HG03442 (cell line): ENCODE measurements around the gene MYO9B.

Source experiments
- ATAC-seq: cut with Tn5 transposase; IDR thresholded peaks from one replicate; pipeline ENCODE4 v1.9.1; 2021; ENCODE audit warnings: mild to moderate bottlenecking, moderate library complexity; ENCODE audit not compliant: unreplicated experiment

The MYO9B gene

DNA sequence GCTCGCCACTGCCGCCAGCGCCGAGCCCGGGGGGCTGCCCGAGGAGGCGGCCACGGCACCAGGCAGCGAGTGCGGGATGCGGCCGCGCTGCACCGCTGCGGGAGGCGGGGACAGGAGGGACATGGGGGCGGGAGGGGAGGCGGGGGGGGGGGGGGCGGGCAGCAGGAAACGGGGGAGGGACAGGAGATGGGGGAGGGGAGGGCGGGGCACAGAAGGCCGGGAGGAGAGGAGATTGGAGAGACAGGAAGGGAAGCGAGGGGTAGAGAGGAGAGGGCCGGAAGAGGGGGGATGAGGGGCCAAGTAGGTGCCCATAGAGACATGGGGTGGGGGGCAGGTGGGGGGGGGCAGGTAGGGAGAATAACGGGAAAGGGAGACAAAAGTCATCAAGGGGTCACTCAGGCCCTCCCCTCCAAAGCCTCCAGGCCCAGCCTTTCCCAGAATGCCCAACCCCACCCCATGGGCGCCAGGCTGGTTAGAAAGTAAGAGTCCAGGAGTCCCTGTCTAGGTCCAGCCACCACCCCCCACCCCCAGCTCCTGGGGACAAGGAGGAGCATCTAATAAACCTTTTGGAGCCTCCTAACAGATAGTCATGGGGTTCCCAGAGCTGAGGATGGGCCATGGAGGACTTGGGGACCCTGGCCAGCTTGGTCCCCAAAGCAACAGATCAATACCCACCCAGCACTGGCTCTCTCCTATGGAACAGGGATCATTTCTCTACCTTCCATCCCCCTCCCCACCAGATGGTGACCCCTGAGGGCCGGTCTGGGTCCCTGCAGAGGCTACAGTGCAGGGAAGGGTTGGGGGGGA, 160.6 kb downstream of the MYO9B start:
- ATAC-seq = no peak

DNA sequence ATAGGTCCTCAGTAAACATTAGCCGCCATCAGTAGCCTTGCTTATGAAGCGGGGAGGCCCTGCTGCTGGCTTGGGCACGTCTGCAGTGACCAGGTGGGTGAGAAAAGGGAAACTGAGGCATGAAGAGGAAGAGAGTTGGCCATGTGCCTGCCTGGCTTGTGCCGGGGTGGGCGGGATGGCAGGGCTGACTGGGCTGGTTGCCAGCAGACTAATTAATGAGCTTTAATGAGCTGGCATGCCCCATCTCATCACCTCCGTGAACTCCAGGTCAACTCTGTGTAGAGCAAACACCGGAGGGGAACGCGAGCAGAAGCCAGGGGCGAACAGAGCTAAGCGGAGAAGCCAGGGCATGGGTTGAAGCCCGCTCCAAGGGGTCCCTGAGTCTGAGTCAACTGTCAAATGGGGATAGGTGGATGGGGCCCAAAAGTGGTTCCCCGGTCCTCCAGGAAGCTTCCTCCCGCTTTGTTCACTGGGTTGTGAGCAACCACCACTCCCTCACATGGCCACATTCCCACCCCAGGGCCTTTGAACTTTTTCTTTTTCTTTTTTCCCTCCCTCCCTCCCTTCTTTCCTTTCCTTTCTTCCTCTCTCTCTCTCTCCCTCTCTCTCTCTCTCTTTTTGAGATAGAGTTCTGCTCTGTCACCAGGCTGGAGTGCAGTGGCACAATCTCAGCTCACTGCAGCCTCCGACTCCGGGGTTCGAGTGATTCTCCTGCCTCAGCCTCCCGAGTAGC, 161.4 kb downstream of the MYO9B start:
- no peak for ATAC-seq

DNA sequence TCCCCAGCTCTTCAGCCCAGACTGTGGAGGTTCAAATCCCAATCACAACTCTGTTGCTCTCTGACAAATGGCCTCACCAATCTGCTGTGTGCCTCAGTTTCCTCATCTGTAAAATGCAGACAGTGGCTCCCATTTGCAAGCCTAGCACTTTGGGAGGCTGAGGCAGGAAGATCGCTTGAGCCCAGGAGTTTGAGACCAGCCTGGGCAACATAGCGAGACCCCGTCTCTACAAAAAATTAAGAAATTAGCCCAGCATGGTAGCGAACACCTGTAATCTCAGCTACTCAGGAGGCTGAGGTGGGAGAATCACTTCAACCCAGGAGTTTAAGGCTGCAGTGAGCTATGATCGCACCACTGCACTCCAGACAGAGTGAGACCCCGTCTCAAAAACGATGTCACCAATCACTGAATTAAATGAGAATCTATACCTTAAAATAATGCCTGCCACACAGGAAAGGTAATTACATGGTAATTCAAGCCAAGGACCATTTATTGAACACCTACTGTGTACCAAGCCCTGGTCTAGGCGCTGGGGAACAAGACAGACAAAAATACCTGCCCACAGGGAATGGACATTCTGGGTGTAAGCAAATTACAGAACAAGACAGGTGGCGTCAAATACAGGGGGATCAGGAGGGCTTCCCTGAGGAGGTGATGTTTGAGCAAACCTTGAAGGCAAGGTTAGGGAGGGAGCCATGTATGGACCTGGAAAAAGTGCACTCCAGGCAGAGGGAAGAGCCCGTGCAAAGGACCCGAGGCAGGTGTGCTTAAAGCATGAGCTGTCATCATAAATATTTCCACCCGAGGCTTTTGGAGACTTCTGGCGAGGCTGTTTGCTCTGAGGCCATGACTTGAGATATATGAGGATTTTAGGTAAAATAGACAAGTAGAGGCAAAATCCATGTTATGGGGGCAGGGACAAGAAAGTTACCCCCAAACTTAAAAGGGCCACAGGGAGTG, 162.4 kb downstream of the MYO9B start:
- ATAC-seq = no peak

DNA sequence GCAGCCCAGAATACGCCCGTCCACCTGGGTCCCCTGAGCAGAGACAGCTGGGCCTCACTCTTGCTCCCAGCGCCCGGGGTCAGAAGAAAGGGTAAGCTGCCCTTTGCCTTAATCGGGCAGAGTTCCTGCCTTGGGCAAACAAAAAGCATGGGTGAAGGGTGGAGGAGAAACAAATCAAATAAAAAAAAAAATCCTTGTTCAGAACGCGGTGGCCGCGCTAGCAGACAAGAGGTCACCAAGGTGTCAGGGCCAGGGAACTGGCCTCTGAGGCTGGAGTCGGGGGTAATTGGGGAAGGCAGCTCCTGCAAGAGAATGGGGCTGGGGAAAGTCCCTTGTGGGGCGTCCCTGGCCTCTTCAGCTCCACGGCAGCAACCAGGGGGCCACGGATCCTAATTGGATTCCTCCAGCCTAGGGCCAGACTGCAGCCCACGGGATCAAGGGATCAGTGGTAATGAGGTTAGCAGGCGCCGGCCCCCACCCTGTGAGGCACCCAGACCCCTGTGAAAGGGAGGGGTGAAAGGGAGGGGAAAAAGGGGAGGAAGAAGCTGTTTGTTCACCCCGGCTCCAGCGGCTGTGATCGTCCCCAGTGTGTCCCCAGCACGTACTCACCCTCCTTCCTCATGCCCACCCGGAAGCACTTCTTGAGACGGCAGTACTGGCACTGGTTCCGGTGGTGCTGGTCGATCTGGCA, 164.6 kb downstream of the MYO9B start:
- no peak for ATAC-seq

DNA sequence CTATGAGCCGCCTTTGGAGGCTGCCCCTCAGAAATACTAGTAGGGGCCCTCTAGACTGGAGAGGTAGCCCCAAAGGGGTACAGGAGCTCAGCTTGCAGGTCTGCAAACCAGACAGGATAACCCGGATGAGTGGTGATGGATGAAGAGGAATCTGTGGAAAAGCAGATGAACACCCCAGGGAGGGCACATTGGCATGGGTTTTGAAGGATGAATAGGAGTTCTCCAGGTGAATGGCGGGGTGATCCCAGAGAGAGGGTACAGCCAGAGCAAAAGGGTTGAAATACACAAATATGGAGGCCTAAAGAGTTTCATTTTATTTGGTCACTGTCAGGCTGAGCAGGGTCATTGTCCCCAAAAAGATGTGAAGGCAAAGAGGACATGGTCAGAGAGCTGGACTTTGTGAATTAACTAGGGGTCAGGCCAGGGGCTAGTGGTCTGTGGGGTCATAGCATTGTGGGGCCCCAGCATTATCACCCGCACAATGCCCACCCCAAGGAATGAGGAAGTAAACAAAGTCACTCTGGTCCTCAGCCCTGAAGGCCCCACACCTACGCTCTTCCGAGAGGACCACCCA, 165.3 kb downstream of the MYO9B start:
- ATAC-seq = no peak

DNA sequence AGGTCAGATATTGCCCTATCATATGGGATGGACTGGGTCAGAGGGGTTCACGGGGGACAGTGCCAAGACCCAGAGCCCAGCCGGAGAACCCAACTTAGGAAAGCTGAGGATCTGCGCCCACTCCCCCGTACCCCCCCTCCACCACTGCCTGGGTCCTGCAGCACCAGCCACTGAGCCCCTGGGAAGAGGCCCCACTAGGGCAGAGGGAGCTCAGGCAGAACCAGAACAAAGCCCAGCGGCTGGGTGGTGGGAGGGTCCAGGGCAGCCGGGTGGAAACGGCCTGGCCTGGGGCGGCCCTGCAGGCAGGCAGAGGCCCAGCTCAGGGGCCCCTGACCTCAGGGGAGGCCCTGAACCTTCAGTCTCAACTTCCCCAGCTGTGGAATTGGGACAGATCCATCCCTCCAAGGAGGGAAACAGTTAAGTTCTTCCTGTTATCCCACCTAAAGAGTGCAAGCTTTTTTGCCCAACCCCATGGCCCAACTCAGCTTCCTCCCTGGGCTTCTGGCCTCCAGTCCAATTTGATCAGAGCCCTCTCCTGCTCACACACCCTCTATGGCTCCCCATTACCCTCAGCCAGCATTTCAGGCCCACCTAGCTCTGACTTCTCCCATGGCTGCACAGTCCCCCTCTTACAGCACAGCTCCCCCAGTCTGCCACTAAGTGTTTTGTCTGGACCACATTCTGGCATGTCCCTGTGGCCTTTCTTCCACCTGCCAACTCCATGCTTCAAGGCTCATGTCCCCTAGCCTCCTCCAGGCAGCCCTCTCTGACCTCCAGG, 167.0 kb downstream of the MYO9B start:
- ATAC-seq = no peak

DNA sequence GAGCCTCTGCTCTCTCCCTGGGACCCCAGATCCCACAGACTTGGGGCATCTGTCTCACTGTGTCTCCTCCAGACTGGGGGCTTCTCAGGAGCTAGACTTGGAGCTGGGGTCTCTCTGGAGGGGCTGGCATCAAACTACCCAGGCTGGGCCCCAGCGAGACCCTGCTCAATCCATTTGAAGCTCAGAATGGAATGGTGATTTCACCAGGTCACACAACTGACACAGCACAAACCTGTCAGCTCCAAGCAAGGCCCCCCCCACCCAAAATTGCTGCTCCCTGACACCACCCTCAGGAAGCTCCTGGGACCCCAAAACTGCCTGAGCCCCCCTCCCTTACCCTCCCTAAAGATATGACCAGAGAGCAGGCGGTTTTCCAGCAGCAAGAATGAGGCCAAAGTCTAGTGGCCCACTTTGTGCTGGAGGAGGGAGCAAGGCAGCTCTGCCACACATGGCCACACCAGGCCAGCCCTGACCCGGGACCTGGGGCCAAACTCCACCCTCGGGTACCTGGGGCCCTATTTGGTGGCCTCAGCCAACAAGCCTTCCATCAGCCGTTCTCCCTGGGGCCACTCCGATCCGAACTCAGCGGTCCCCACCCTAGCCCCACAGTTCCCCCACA, 167.7 kb downstream of the MYO9B start:
- ATAC-seq = no peak

DNA sequence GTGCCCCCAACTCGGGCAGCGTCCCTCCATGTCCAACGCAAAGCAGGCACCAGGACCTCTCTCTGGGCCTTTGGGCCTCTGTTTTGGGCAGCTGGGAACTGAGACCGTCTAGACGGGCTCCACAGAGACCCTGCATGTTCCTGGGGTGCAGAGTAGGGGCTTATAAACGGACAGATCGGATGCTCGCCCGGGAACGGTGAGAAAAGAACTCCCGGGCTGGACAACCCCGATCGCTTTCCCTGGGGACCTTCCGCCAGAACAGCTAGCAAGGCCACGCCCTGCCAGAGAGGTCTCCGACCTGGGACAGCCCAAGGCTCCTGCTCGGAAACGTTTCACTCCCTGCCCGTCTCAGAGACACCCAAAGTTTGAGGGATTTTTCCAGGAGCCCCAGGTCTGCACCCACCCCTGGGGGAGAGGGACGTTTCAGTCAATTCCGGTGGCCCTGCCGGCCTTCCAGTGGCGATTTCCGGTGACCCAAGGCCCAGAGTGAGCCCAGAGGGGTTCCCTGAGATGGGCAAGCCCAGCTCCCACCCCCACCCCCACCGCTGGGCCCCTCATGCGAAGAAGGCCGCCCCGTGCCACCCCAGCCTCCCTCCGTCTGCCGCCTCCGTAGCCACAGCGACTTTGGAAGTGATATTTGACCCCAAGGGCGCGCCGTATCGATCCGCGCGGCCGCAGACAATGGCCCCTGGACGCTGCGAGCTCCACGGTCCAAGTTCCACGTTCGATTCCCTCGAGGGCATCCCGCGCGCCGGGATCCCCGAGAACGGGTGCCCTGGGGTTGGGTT, 168.4 kb downstream of the MYO9B start:
- ATAC-seq = no peak

DNA sequence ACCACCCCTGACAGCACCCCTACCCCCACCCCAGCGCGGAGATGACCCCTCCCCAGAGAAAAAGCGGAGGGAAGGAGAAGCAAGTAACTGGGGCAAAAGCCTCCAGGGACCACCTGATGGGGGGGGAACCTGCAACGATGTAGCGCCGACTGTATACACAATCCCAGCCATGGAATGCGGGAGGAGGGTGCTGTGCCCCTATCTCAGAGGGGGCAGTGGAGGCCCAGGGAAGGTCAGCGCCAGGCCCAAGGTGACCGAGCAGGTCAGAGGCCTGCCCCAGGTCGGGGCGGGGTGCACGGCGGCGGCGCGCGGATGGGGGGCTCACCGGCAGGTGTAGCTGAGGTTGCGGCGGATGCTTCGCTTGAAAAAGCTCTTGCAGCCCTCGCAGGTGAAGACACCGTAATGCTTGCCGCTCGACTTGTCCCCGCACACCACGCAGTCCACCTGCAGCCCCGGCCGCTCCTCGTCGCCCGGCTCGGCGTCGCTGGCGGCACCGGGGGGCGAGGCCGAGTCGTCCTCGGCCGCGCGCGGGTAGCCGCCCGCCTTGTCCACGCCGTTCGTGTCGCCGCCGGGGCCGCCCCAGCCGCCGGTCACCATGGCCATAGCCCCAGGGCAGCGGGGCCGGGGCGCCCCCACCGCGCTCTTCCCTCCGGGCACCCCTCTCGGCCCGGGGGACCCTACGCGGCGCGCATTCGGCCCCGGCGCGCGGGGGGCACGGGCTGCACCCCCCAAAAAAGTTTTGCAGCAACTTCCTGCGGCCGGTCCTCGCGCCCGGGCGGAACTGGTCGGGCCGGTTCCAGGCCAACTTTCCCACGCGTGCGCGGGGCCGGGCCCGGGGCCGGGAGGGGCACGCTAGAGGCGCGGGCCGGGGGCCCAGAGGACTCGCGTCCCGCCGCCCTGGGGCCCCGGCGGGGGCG, 169.3 kb downstream of the MYO9B start:
- ATAC-seq = peak; percentile 17

DNA sequence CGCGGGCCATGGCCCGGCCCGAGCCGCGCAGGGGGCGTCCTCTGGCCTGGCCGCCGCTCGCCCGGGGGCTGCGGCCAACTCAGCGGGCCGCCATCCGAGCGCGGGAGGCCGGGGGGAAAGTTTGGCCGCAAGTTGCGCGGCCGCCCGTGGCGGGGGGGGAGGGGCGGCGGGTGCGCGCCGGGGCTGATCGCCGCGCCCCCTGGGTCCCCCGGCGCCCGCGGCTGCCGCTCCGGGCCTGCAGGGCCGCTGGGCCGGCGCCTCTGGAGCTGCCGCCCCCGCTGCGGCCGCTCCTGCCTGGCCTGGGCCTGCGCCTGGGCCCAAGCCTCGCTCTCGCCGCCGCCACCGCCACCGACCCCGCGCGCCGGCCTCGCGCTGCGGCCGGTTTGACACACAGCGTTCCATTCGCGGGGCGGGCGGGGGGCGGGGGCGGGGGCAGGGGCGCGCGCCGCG, 170.0 kb downstream of the MYO9B start, which contains the start of gene NR2F6:
Gene NR2F6 (minus strand): TSS at position 385 of the 450 bp plus-strand sequence. CDS start 699 bp downstream, outside the sequence.
- ATAC-seq = no peak

DNA sequence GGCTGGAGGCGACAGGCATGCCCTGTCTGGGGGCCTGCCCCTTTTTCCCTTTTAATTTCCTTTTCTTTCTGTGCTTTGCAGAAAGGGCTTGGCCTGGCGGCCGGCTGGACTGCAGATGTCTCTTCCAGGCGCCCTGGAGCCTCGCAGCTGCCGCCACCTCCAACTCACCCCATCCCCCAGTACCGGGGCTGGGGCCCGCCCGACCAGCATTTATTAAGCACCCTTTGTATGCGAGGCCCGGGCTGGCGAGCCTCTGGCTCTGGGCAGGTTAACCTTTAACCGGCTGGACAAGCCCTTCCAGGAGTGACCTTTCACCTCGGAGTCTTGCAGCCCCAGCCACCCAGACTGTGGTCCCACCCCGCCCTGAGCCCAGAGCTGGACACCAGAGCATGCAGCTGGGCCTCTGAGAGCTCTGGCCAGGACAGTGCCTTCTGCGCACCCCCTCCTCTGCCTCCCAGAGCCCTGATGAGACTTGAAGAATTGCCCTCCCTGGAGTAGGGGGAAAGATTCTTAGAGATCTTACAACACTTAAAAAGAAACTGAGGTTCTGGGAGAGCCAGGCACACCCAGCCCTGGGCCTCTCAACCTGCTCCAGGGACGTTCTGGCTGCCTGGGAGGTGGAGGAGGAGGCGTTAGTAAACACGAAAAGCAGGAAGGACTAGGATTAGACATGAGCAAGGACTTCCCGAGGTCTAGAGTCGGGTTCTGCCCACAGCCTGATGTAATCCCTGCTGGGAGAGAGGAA, 171.3 kb downstream of the MYO9B start:
- ATAC-seq = no peak

DNA sequence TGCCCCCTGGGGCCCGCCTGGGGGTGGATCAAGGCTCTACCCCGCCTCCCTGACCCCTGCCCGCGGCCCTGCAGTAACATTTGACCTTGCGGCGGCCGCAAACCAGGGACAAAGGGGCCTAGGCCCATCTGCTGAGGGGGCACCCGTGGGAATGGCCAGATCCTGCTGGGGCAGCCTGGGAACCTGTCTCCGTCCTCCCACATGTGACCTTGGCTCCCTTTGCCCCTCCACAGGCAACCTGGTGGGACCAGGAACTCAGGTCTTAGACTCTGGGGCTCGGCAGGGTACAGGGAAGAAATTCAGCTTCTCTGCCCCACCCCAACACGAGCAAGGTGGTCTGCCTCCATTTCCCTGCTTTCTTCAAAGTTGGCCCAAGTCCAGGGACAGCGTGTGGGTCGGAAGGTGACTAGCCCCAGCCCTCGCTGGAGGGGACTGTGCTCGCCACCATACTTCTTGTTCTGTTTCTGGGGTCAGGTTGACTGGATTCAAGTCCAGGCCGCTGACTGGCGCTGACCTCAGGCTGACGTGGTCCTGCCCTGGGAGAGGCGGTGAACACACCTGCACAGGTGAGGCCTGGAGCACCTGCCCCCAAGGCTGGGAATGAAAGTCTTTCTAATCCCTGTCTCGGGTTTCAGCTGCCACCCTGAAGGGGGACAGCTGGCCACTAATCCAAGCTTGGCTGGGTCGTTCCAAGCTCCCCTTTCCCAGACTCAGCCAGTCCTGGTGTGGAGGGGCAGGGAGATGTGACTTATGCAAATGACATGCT, 172.6 kb downstream of the MYO9B start:
- no peak for ATAC-seq

DNA sequence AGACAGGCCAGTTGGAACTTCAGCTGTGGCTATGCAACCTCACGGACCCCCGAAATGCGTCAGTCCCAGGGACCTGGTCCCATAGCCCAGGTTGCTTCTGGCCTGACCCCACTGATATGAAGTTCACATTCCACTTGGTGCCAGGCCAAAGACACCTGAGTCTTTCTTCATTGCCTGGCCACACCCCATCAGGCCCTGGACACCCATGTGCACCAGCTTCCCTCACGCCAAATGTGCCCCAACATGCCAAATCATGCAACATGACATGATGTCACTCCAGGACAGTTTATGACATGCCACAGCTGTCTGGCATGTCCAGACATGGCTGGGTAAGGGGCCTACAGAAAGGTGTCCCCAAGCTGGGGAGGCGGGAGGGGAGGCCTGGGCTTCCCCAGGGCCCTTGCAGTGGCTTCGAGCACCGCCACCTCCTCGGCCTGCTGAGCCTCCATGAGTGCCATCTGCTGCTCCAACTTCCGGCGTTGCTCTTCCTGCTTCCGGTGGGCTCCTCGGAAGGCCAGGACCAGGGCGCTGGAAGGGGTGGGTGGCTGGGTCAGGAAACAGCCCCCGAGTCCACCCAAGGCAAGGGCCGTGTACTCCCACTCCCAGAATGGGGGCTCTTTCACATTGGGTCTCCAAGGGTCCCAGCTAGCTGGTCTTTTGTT, 174.4 kb downstream of the MYO9B start:
- no peak for ATAC-seq

DNA sequence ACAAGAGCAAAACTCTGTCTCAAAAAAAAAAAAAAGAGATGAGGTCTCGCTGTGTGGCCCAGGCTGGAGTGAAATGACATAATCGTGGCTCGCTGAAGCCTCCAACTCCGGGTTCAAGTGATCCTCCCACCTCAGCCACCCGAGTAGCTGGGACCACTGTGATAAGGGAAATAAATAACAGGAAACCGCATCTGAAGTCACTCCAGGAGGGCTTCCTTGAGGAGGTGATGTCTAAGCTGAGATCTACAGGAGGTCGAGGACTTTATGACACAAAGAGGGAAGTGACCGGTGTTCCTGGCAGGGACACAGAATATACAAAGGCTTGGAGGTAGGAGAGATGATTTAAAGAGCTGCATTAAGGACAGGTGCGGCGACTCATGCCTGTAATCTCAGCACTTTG, 179.1 kb downstream of the MYO9B start:
- ATAC-seq = no peak

DNA sequence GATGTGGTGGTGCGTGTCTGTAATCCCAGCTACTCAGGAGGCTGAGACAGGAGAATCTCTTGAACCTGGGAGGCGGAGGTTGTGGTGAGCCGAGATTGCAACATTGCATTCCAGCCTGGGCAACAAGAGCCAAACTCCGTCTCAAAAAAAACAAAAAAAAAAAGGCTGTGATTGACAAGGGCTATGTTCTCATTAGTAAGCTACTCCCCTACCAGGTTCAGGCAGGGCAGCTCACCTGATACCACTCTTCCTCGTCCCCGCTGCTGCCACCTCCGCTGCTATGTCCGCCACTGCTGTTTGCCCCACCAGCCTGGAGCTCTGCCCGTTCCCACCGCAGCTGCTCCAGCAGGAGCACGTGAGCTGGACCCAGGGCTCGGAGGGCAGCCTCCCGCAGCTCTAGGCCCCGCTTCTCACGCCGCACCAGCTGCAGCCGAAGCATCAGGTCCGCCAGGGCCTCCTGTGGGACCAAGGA, 179.6 kb downstream of the MYO9B start:
- ATAC-seq = no peak
